IMR-90 (cell line): Measurements from ENCODE around the gene PSENEN. TPM values are rescaled to one million over a fixed set of nuclear protein-coding genes. Genes with fewer than 3 reads are reported as not detected.

Experiments used
- ATAC-seq: fragments of 200-7000 bp; cut with Tn5 transposase; 2 replicates; pipeline ENCODE4 v1.9.1; 2020; ENCODE audit warnings: low read depth, mild to moderate bottlenecking, moderate library complexity
- BruUV-seq: library from RNA; stranded (reverse); fragments of 400-500 nt; replicated peaks from 2 replicates; lab custom pipeline; 2021; lab: Mats Ljungman, UMichigan
- CTCF ChIA-PET: fragments of 300-600 bp; formaldehyde crosslinking; extraction: SDS; loops from one replicate; lab custom pipeline; 2021; ENCODE audit warnings: antibody characterized with exemption; lab: Yijun Ruan, JAX
- POLR2A ChIA-PET: fragments of 300-600 bp; sonication (Branson Sonifier 250); formaldehyde crosslinking; loops from one replicate; lab custom pipeline; 2022; ENCODE audit warnings: antibody characterized with exemption; ENCODE audit not compliant: unreplicated experiment; lab: Charles Lee
- DNase-seq: peaks from one replicate; pipeline ENCODE4 v3.0.0; 2013
- H2AFZ ChIP-seq: replicated peaks from 2 replicates; pipeline ENCODE3; 2013; ENCODE audit warnings: low read length, mild to moderate bottlenecking; ENCODE audit not compliant: poor library complexity
- H2AK5ac ChIP-seq: 2 replicates; pipeline ENCODE4 v1.6.1; 2013; ENCODE audit warnings: low read depth, low read length, inconsistent platforms
- H2AK9ac ChIP-seq: replicated peaks from 2 replicates; pipeline ENCODE3; 2013; ENCODE audit warnings: mild to moderate bottlenecking, low read depth, low read length, moderate library complexity; ENCODE audit not compliant: poor library complexity
- H2BK120ac ChIP-seq: 2 replicates; pipeline ENCODE4 v1.6.1; 2013; ENCODE audit warnings: low read depth, low read length, inconsistent platforms
- H2BK15ac ChIP-seq: 3 replicates; pipeline ENCODE4 v1.6.1; 2013; ENCODE audit warnings: low read depth, low read length, inconsistent platforms
- H2BK20ac ChIP-seq: 2 replicates; pipeline ENCODE4 v1.6.1; 2013; ENCODE audit warnings: low read depth, mild to moderate bottlenecking, inconsistent platforms, low read length, moderate library complexity
- H2BK5ac ChIP-seq: 2 replicates; pipeline ENCODE4 v1.6.1; 2013; ENCODE audit warnings: mild to moderate bottlenecking, low read depth, low read length, inconsistent platforms; ENCODE audit not compliant: poor library complexity, severe bottlenecking
- H3K14ac ChIP-seq: replicated peaks from 2 replicates; pipeline ENCODE4 v1.6.1; 2013; ENCODE audit warnings: low read depth, low read length, inconsistent platforms
- H3K18ac ChIP-seq: 2 replicates; pipeline ENCODE4 v1.6.1; 2013; ENCODE audit warnings: low read depth, low read length, control low read depth
- H3K23ac ChIP-seq: 2 replicates; pipeline ENCODE4 v1.6.1; 2013; ENCODE audit warnings: low read depth, low read length, inconsistent platforms
- H3K27ac ChIP-seq: 2 replicates; pipeline ENCODE4 v1.5.1; 2013; ENCODE audit warnings: mild to moderate bottlenecking, control low read depth, low read length; ENCODE audit not compliant: insufficient read depth
- H3K27me3 ChIP-seq: 2 replicates; pipeline ENCODE4 v1.6.1; 2013; ENCODE audit warnings: low read length; ENCODE audit not compliant: control insufficient read depth, insufficient read depth
- H3K36me3 ChIP-seq: 2 replicates; pipeline ENCODE4 v1.6.1; 2013; ENCODE audit warnings: low read length, mixed read lengths; ENCODE audit not compliant: control insufficient read depth, insufficient read depth
- H3K4ac ChIP-seq: 2 replicates; pipeline ENCODE4 v1.6.1; 2013; ENCODE audit warnings: low read depth, low read length, inconsistent platforms
- H3K4me1 ChIP-seq: 2 replicates; pipeline ENCODE4 v1.6.1; 2013; ENCODE audit warnings: low read length, mixed read lengths; ENCODE audit not compliant: control insufficient read depth, insufficient read depth
- H3K4me2 ChIP-seq: 2 replicates; pipeline ENCODE4 v1.6.1; 2013; ENCODE audit warnings: low read depth, mild to moderate bottlenecking, control low read depth, low read length, moderate library complexity
- H3K4me3 ChIP-seq: 2 replicates; pipeline ENCODE4 v1.5.1; 2013; ENCODE audit warnings: low read depth, mild to moderate bottlenecking, control low read depth, low read length, moderate library complexity; ENCODE audit not compliant: insufficient read depth
- H3K56ac ChIP-seq: 2 replicates; pipeline ENCODE4 v1.6.1; 2013; ENCODE audit warnings: low read length, inconsistent platforms; ENCODE audit not compliant: insufficient read depth; ENCODE audit errors: extremely low read depth
- H3K79me1 ChIP-seq, 2 experiments: 2 replicates each; pipeline ENCODE4 v1.6.1; 2013; ENCODE audit warnings: low read length in 2 of 2, inconsistent platforms in 1 of 2, low read depth in 1 of 2
- H3K9ac ChIP-seq: 2 replicates; pipeline ENCODE4 v1.6.1; 2013; ENCODE audit warnings: low read depth, low read length, control low read depth
- H3K9me1 ChIP-seq: 2 replicates; pipeline ENCODE4 v1.6.1; 2013; ENCODE audit warnings: low read length, inconsistent platforms; ENCODE audit not compliant: insufficient read depth
- H3K9me3 ChIP-seq: 2 replicates; pipeline ENCODE4 v1.6.1; 2013; ENCODE audit warnings: low read length; ENCODE audit not compliant: control insufficient read depth, insufficient read depth
- H4K20me1 ChIP-seq: 2 replicates; pipeline ENCODE4 v1.6.1; 2013; ENCODE audit warnings: low read length, inconsistent platforms; ENCODE audit not compliant: insufficient read depth
- H4K5ac ChIP-seq: 2 replicates; pipeline ENCODE4 v1.6.1; 2013; ENCODE audit warnings: mild to moderate bottlenecking, low read depth, low read length, control low read depth
- H4K8ac ChIP-seq, 2 experiments: 2 replicates each; pipeline ENCODE4 v1.6.1; 2013; ENCODE audit warnings: low read depth in 2 of 2, low read length in 2 of 2, control low read depth in 1 of 2, inconsistent platforms in 1 of 2
- H4K91ac ChIP-seq: 2 replicates; pipeline ENCODE4 v1.6.1; 2013; ENCODE audit warnings: low read depth, low read length, inconsistent platforms; ENCODE audit not compliant: insufficient read depth
- BHLHE40 ChIP-seq: fragments of 150-350 bp; IDR thresholded peaks from 2 replicates; pipeline ENCODE4 v1.6.1; 2016; ENCODE audit warnings: mild to moderate bottlenecking, low read depth, low read length
- CEBPB ChIP-seq: IDR thresholded peaks from 2 replicates; pipeline ENCODE4 v1.6.1; 2012; ENCODE audit warnings: low read depth, low read length, improper control_type of control experiment
- CTCF ChIP-seq: conservative IDR thresholded peaks from 2 replicates; pipeline ENCODE4 v1.5.1; 2012; ENCODE audit warnings: mild to moderate bottlenecking, low read depth, low read length, improper control_type of control experiment
- ELK1 ChIP-seq: fragments of 150-350 bp; IDR thresholded peaks from 2 replicates; pipeline ENCODE4 v1.6.1; 2016; ENCODE audit warnings: low read depth, mild to moderate bottlenecking, low read length, moderate library complexity, borderline replicate concordance
- FOS ChIP-seq: fragments of 150-350 bp; IDR thresholded peaks from 2 replicates; pipeline ENCODE4 v1.6.1; 2016; ENCODE audit warnings: low read depth, low read length
- MAZ ChIP-seq: IDR thresholded peaks from 2 replicates; pipeline ENCODE4 v1.6.1; 2012; ENCODE audit warnings: low read depth, mild to moderate bottlenecking, low read length, improper control_type of control experiment, moderate library complexity, borderline replicate concordance
- MXI1 ChIP-seq: IDR thresholded peaks from 2 replicates; pipeline ENCODE4 v1.6.1; 2012; ENCODE audit warnings: low read depth, mild to moderate bottlenecking, low read length, moderate library complexity, borderline replicate concordance
- POLR2A ChIP-seq: IDR thresholded peaks from 2 replicates; pipeline ENCODE4 v1.6.1; 2012; ENCODE audit warnings: mild to moderate bottlenecking, low read depth, low read length
- RAD21 ChIP-seq: IDR thresholded peaks from 2 replicates; pipeline ENCODE4 v1.6.1; 2012; ENCODE audit warnings: low read length, improper control_type of control experiment
- RCOR1 ChIP-seq: IDR thresholded peaks from 2 replicates; pipeline ENCODE4 v1.6.1; 2012; ENCODE audit warnings: mild to moderate bottlenecking, low read length, improper control_type of control experiment; ENCODE audit not compliant: insufficient replicate concordance
- RFX5 ChIP-seq: IDR thresholded peaks from 2 replicates; pipeline ENCODE4 v1.8.0; 2012; ENCODE audit warnings: low read depth, mild to moderate bottlenecking, low read length, moderate library complexity
- SMC3 ChIP-seq: fragments of 150-350 bp; IDR thresholded peaks from 2 replicates; pipeline ENCODE4 v1.6.1; 2016; ENCODE audit warnings: low read depth, mild to moderate bottlenecking, antibody characterized with exemption, low read length, moderate library complexity
- USF2 ChIP-seq: fragments of 150-350 bp; IDR thresholded peaks from 2 replicates; pipeline ENCODE4 v1.6.1; 2017; ENCODE audit warnings: mild to moderate bottlenecking, antibody characterized with exemption, low read length, low read depth
- WGBS, 2 experiments: methylation state at CpG; one replicate each; pipeline versions ENCODE4 v1.1.5 to v1.1.7; 2013; ENCODE audit warnings: missing lambda C conversion rate in 2 of 2; ENCODE audit not compliant: insufficient read length in 1 of 2; ENCODE audit errors: extremely low coverage in 2 of 2; 5-methylcytosine and 5-hydroxymethylcytosine counted together
- dilution Hi-C: fragments of 300-500 bp; cut with HindIII; formaldehyde crosslinking; loops from one replicate; pipeline ENCODE4 v1.14.3; 2018; ENCODE audit warnings: low sequenced_read_pairs; ENCODE audit not compliant: unreplicated experiment
- in situ Hi-C: fragments of 300-500 bp; cut with MboI; formaldehyde crosslinking; loops from 3 replicates; pipeline ENCODE4 v1.14.3; 2019; ENCODE audit warnings: low sequenced_read_pairs, inconsistent platforms, mixed read lengths
- intact Hi-C: fragments of 100-400 bp; cut with micrococcal nuclease; formaldehyde crosslinking; loops from 2 replicates; pipeline ENCODE4 v1.10.0; 2022
- polyA plus RNA-seq, 3 experiments: library from polyadenylated mRNA; depleted of rRNA; stranded (reverse); fragments of >200 nt; gene quantifications; 2 replicates each; pipeline ENCODE4 v1.2.3, GENCODE V29; 2012; ENCODE audit warnings: low replicate concordance in 1 of 3
- total RNA-seq: library from RNA; depleted of rRNA; stranded (reverse); fragments of >200 nt; gene quantifications from 2 replicates; pipeline ENCODE4 v1.2.3, GENCODE V29; 2012

The PSENEN gene
- total and polyA plus RNA-seq, 2 of the 4 experiments (the other 2 are of a cell fraction) = 9.0 to 47.0 TPM

GRCh38 chr19:35740423-35741202 is 4.8 kb upstream of the PSENEN start:
- intact Hi-C loops (no loop called here), dilution Hi-C loops (no loop called here), in situ Hi-C loops (no loop called here)
- Histone ChIP-seq H2BK120ac (no peak overlapping the region), H3K4me1 (0 out of 2 replicates have a peak, but pooled peaks cover 3% of the 10 kb centered on the region), H3K4me3 (peak overlapping the region; percentile 61), H4K8ac (peak overlapping the region; percentile 72 to 86; a peak in 2 of 4 replicates), H3K9ac (peak overlapping the region; percentile 67), H2BK5ac (peak overlapping the region; percentile 45), H3K4ac (peak overlapping the region; percentile 23), H3K4me2 (peak overlapping the region; percentile 98), H2BK20ac (no peak overlapping the region), H3K23ac (no peak overlapping the region), H3K9me3 (no peaks in the 10 kb centered on the region), H4K5ac (no peak overlapping the region), H2AFZ (peak overlapping the region; percentile 93), H3K18ac (no peak overlapping the region), H3K56ac (no peak overlapping the region), H3K79me1 (peaks cover 0 to 12% of the 10 kb centered on the region in 2 experiments; a peak in 2 of 4 replicates), H4K91ac (no peak overlapping the region; the same call in 1 of the 2 replicates), H2AK9ac (peak overlapping the region; percentile 63), H3K14ac (peak overlapping the region; percentile 39; the same call in 1 of the 2 replicates), H2AK5ac (no peak overlapping the region), H3K36me3 (peaks cover 28% of the 10 kb centered on the region), H2BK15ac (no peak overlapping the region), H3K9me1 (peaks cover 5% of the 10 kb centered on the region; the same call in 1 of the 2 replicates), H4K20me1 (no peaks in the 10 kb centered on the region; the same call in 1 of the 2 replicates), H3K27me3 (no peaks in the 10 kb centered on the region), H3K27ac (peak overlapping the region; percentile 66)
- DNase-seq (peak; percentile 93), ATAC-seq (peak; percentile 85)
- ChIA-PET POLR2A (interaction anchor here (0.9 kb wide), 1 partner anchor 17 kb away, joined by 3 read pairs; no protein-coding TSS in a partner anchor), CTCF (interaction anchor here (1.2 kb wide), 1 partner anchor 10 kb away, joined by 5 read pairs; no protein-coding TSS in a partner anchor)
- 1% methylated on average over 20 of the region's 63 CpGs; no CpG with 5 or more reads in 1 of the 2 experiments for WGBS, 2 experiments
- BruUV-seq = no TSS peak
- TF ChIP-seq MXI1 (peak; percentile 82), CEBPB (peak; percentile 91), ELK1 (no peak), FOS (no peak), RFX5 (no peak), RAD21 (0 out of 2 replicates have a peak, but pooled peaks have one; percentile 2), MAZ (peak; percentile 73; the same call in 1 of the 2 replicates), CTCF (0 out of 2 replicates have a peak, but pooled peaks have one; percentile 24), BHLHE40 (no peak), SMC3 (no peak), RCOR1 (peak; percentile 16), POLR2A (no peak), USF2 (no peak)
